Lower leg skin (tissue), 4 donors: ENCODE data around the gene MYRIP. TPM values are rescaled to one million over a fixed set of nuclear protein-coding genes. Genes with fewer than 3 reads are reported as not detected.

Source experiments
- DNase-seq, 2 donors: peaks; one replicate each; pipeline ENCODE4 v3.0.0-alpha.2; 2019; ENCODE audit warnings: low spot score in 2 of 2
- H3K4me3 ChIP-seq: fragments of 200-600 bp; sonication (generic); 2 replicates; pipeline ENCODE4 v1.5.1; 2017; ENCODE audit warnings: mild to moderate bottlenecking, low read depth; ENCODE audit not compliant: poor library complexity, severe bottlenecking
- CTCF ChIP-seq, 3 donors: fragments of 450-650 bp; IDR thresholded peaks; one replicate each; pipeline ENCODE4 v1.5.1; 2016; ENCODE audit warnings: antibody characterized with exemption in 3 of 3, mild to moderate bottlenecking in 3 of 3, moderate library complexity in 2 of 3
- POLR2A ChIP-seq, 2 donors: fragments of 450-650 bp; IDR thresholded peaks; one replicate each; pipeline ENCODE4 v1.6.1; 2016 to 2017; ENCODE audit warnings: antibody characterized with exemption in 2 of 2, mild to moderate bottlenecking in 1 of 2, moderate library complexity in 1 of 2
- WGBS, 2 donors: methylation state at CpG; one replicate each; pipeline ENCODE4 v1.1.5; 2018; 5-methylcytosine and 5-hydroxymethylcytosine counted together
- intact Hi-C: fragments of 100-400 bp; cut with DNase I; formaldehyde crosslinking; loops from one replicate; pipeline ENCODE4 v1.15.0; 2023; ENCODE audit warnings: low total_unique reads
- total RNA-seq, 4 donors: library from RNA; depleted of rRNA; stranded (reverse); fragments of >200 nt; gene quantifications; one replicate each; pipeline ENCODE4 v1.1.0, GENCODE V29; 2016

Gene MYRIP
- total RNA-seq, 4 donors from 2014 or later = 1.2 to 2.9 (median 1.5) TPM

- H3K4me3 ChIP-seq = no peak overlapping the region
- intact Hi-C loops = no loop called here
- 69 to 76% methylated on average over 2 of the region's 2 CpGs for WGBS, 2 donors
- TF ChIP-seq POLR2A (IDR thresholded peaks at IDR 0.05) (no peak), CTCF (IDR thresholded peaks at IDR 0.05) (no peak)
- no peak for DNase-seq
These were observed 60.5 kb downstream of the MYRIP start for GRCh38 chr3:39869890-39870289.

DNA sequence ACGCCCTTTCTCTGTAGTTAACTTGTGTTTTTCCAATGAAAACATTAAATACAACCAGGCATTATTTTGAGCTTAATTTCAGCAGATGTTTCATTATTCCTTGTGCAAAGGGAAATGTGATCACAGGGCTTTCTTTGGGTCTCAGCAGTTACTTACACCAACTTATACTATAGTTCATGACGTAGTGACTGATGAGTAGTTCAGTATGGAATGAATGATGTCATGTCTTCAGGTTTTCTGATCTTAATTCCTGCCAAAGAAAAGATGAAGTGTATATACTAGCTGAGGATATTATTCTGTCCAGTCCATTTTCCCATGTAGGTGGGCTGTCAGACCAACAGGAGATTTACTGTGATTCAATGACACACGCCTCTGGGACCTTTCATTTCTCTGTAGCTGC is 61.3 kb downstream of the MYRIP start:
- WGBS, 2 donors = 43 to 47% methylated on average over 3 of the region's 3 CpGs
- no peak for DNase-seq
- TF ChIP-seq CTCF (IDR thresholded peaks at IDR 0.05) (no peak), POLR2A (IDR thresholded peaks at IDR 0.05) (no peak)
- no peak overlapping the region for H3K4me3 ChIP-seq
- intact Hi-C loops = no loop called here

DNA sequence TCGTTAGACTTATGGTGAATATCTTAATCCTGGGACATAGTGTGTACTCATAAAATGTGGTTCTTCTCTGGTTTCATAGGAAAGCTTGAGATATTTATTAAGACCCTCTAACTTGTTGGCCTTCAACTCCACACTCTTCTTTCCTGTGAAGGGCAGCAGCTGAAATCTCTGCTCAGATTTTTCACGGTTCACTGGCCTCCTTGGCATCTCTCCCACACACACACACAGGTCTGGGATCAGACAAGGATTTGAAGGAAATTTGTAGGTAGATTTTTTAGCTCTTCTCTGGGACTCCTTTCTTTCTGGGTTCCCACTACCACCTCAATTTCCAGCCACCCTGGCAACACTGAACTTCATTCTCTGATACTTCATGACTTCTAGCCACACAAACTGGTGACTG is 70.2 kb downstream of the MYRIP start:
- no peak for DNase-seq
- no peak overlapping the region for H3K4me3 ChIP-seq
- no peak for TF ChIP-seq POLR2A (IDR thresholded peaks at IDR 0.05)
- TF ChIP-seq CTCF (IDR thresholded peaks at IDR 0.05) = no peak
- intact Hi-C loops = no loop called here
- WGBS, 2 donors = 73 to 89% methylated on average over 2 of the region's 2 CpGs

DNA sequence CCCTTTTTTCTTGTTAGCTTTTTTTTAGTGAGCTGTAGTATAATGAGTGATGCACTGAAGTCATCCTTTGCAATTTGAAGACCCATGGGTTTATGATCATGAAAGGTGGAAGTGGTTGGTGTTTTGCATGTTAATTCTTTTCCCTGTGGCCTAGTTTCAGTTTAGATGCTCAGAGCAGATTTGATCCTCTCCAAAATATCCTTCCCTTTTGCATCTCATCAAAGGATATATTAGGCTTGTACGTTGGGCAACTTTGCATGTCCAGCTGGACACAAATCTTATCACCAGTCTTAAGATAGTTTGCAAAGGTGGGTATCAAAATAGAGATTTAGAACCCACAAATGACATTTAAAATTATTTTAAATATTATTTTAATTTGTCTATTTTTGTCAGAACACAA is 72.7 kb downstream of the MYRIP start:
- TF ChIP-seq POLR2A (IDR thresholded peaks at IDR 0.05) (no peak), CTCF (IDR thresholded peaks at IDR 0.05) (no peak)
- 75 to 90% methylated on average over 1 of the region's 1 CpG for WGBS, 2 donors
- DNase-seq = no peak
- no peak overlapping the region for H3K4me3 ChIP-seq
- intact Hi-C loops = no loop called here

DNA sequence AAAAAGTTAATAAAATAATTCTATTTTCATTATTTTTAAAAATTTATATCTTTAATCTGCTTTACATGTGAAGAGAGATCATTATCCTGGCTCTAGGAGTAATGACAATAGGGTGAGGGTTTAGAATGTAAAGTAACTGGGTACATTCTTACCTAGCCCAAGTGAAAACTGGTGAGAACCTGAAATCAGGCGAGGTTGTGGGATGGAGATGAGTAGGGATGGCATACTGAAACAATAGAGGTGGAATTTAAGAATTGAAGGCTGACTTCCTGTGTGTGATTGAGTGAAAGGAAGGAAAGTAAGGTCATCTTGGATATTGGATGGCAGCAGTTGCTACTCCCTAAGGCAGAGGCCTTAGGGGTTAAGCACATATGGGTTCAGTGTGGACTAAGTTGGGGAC is 82.7 kb downstream of the MYRIP start:
- TF ChIP-seq CTCF (IDR thresholded peaks at IDR 0.05) (no peak), POLR2A (IDR thresholded peaks at IDR 0.05) (no peak)
- WGBS, 2 donors = 77 to 80% methylated on average over 1 of the region's 1 CpG
- DNase-seq = no peak
- no peak overlapping the region for H3K4me3 ChIP-seq
- intact Hi-C loops = no loop called here

DNA sequence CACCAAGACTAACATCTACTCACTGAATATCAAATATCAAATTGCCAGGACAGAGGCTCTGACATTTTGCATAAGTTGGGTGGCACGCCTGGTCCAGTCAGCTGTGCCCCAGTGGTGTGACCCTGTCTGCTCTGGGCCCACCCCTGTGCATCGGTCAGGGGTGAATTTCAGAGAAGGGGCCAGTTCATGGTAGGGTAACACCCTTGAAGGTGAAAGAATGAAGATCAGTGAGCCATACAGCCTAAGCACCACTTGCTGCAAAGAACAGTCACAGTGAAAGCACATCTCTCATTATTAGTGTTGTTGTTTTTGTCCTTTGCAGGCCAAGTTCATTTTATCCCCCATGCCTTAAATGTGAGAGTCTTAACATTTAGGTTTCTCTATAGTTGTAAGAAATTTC is 86.8 kb downstream of the MYRIP start:
- intact Hi-C loops = no loop called here
- WGBS, 2 donors = 92 to 96% methylated on average over 2 of the region's 2 CpGs

More for the DNA sequence above, 86.8 kb downstream of the MYRIP start:
- TF ChIP-seq POLR2A (IDR thresholded peaks at IDR 0.05) = no peak
- no peak for TF ChIP-seq CTCF (IDR thresholded peaks at IDR 0.05)
- DNase-seq = no peak
- H3K4me3 ChIP-seq = no peak overlapping the region
